Thoracic aorta (tissue), 2 donors: ENCODE results near the gene UBE2E2. TPM values are rescaled to one million over a fixed set of nuclear protein-coding genes. Genes with fewer than 3 reads are reported as not detected.

Experiments used
- ATAC-seq: fragments of 150-250 bp; one replicate; pipeline ENCODE4 v1.8.0; 2017; ENCODE audit warnings: low read depth; ENCODE audit not compliant: insufficient number of reproducible peaks, low FRiP score
- DNase-seq: peaks from one replicate; pipeline ENCODE4 v3.0.0-alpha.2; 2020; ENCODE audit warnings: low spot score
- H3K27ac ChIP-seq, 2 donors: fragments of 200-600 bp; sonication (generic); 1 replicate in 1 of 2; 2 replicates in 1 of 2; pipeline ENCODE4 v1.5.1; 2016; ENCODE audit warnings: mild to moderate bottlenecking in 2 of 2, moderate library complexity in 2 of 2
- H3K27me3 ChIP-seq: fragments of 200-600 bp; sonication (generic); replicated peaks from 2 replicates; pipeline ENCODE4 v1.6.0; 2016; ENCODE audit warnings: mild to moderate bottlenecking; ENCODE audit not compliant: insufficient read depth
- H3K36me3 ChIP-seq: fragments of 200-600 bp; sonication (generic); one replicate; pipeline ENCODE4 v1.5.1; 2016
- H3K4me1 ChIP-seq, 2 donors: fragments of 200-600 bp; sonication (generic); 1 replicate in 1 of 2; 2 replicates in 1 of 2; pipeline versions ENCODE4 v1.5.1 to v1.6.0; 2016; ENCODE audit warnings: low read depth in 2 of 2, mild to moderate bottlenecking in 1 of 2; ENCODE audit not compliant: control insufficient read depth in 1 of 2
- H3K4me3 ChIP-seq: fragments of 200-600 bp; sonication (generic); 2 replicates; pipeline ENCODE4 v1.5.1; 2016; ENCODE audit warnings: mild to moderate bottlenecking
- H3K9me3 ChIP-seq: fragments of 200-600 bp; sonication (generic); 2 replicates; pipeline ENCODE4 v1.5.1; 2016
- CTCF ChIP-seq: fragments of 200-600 bp; sonication (generic); IDR thresholded peaks from one replicate; pipeline ENCODE4 v1.5.1; 2019; ENCODE audit warnings: antibody characterized with exemption
- total RNA-seq, 2 donors: library from RNA; depleted of rRNA; stranded (reverse); fragments of >200 nt; gene quantifications; one replicate each; pipeline versions ENCODE4 v1.1.0 to v1.2.3, GENCODE V29; 2016

The UBE2E2 gene
- total RNA-seq, 2 donors from 2014 or later = 30.3 to 44.0 TPM

GRCh38 chr3:23475446-23475845 lies 272.3 kb downstream of the UBE2E2 start:
- no peaks in the 10 kb centered on the region for H3K4me1 ChIP-seq
- no peak for ATAC-seq

GRCh38 chr3:23479026-23479425 lies 275.9 kb downstream of the UBE2E2 start:
- Histone ChIP-seq H3K36me3 (no peaks in the 10 kb centered on the region), H3K4me1 (no peaks in the 10 kb centered on the region), H3K4me3 (no peak overlapping the region), H3K27me3 (no peaks in the 10 kb centered on the region), H3K9me3 (no peaks in the 10 kb centered on the region), H3K27ac (no peak overlapping the region)
- DNase-seq = no peak
- ATAC-seq = no peak
- no peak for TF ChIP-seq CTCF

More at GRCh38 chr3:23475446-23475845, 272.3 kb downstream of the UBE2E2 start:
- no peaks in the 10 kb centered on the region for H3K9me3 ChIP-seq
- no peaks in the 10 kb centered on the region for H3K36me3 ChIP-seq
- no peak for DNase-seq
- TF ChIP-seq CTCF = no peak
- no peaks in the 10 kb centered on the region for H3K27me3 ChIP-seq
- H3K4me3 ChIP-seq = no peak overlapping the region
- no peak overlapping the region for H3K27ac ChIP-seq

GRCh38 chr3:23479615-23480328 lies 276.6 kb downstream of the UBE2E2 start:
- H3K36me3 ChIP-seq = no peaks in the 10 kb centered on the region
- ATAC-seq = no peak
- H3K9me3 ChIP-seq = no peaks in the 10 kb centered on the region
- H3K27me3 ChIP-seq = no peaks in the 10 kb centered on the region
- H3K27ac ChIP-seq = no peak overlapping the region
- DNase-seq = no peak
- no peak overlapping the region for H3K4me3 ChIP-seq
- H3K4me1 ChIP-seq = no peaks in the 10 kb centered on the region
- no peak for TF ChIP-seq CTCF

DNA sequence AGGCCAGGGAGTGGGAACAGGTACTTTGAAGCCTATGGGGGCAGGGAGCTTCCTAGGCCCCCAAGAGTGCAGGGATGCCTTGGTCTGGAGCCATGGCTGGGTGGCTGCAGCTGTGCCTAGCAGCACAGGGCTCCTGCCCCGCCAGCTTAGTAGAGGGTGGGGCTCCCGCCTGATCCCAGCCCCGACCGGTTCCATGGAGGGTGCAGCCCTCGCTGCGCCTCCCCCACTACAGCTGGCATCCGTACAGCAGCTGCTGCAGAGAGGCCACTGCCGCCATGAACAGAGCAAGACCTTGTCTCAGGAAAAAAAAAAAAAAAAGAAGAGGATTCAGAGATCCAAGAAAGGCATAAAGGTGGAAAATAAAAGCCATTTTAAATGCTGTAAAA lies 277.2 kb downstream of the UBE2E2 start:
- no peak for TF ChIP-seq CTCF
- no peak for ATAC-seq
- no peaks in the 10 kb centered on the region for H3K4me1 ChIP-seq

GRCh38 chr3:23481011-23481615 lies 278.0 kb downstream of the UBE2E2 start:
- no peak for ATAC-seq
- Histone ChIP-seq H3K4me1 (no peaks in the 10 kb centered on the region), H3K4me3 (no peak overlapping the region), H3K9me3 (no peaks in the 10 kb centered on the region), H3K36me3 (no peaks in the 10 kb centered on the region), H3K27ac (no peak overlapping the region), H3K27me3 (no peaks in the 10 kb centered on the region)
- DNase-seq = no peak
- TF ChIP-seq CTCF = no peak

More for the DNA sequence above, 277.2 kb downstream of the UBE2E2 start:
- no peak overlapping the region for H3K27ac ChIP-seq
- H3K36me3 ChIP-seq = no peaks in the 10 kb centered on the region
- no peaks in the 10 kb centered on the region for H3K27me3 ChIP-seq
- no peaks in the 10 kb centered on the region for H3K9me3 ChIP-seq
- DNase-seq = no peak
- H3K4me3 ChIP-seq = no peak overlapping the region
